Peyer's patch (tissue), 4 donors: ENCODE measurements around the gene ANKRD11. TPM values are rescaled to one million over a fixed set of nuclear protein-coding genes. Genes with fewer than 3 reads are reported as not detected.
A peak's percentile ranks its signal among the peaks of the same experiment; 100 is the strongest.

Experiments used
- DNase-seq, 3 donors: peaks; one replicate each; pipeline ENCODE4 v3.0.0-alpha.2; 2017 to 2019
- H3K27ac ChIP-seq, 4 donors: fragments of 200-600 bp; sonication (generic); one replicate each; pipeline ENCODE4 v1.5.1; 2016 to 2019
- H3K27me3 ChIP-seq, 2 donors: fragments of 200-600 bp; sonication (generic); one replicate each; pipeline ENCODE4 v1.5.1; 2019
- H3K36me3 ChIP-seq, 3 donors: fragments of 200-600 bp; sonication (generic); one replicate each; pipeline ENCODE4 v1.5.1; 2016 to 2019
- H3K4me1 ChIP-seq, 4 donors: fragments of 200-600 bp; sonication (generic); one replicate each; pipeline ENCODE4 v1.5.1; 2016 to 2019
- H3K4me3 ChIP-seq, 4 donors: fragments of 200-600 bp; sonication (generic); 1 replicate in 3 of 4; 2 replicates in 1 of 4; pipeline ENCODE4 v1.5.1; 2016 to 2019; ENCODE audit warnings: mild to moderate bottlenecking in 1 of 4
- H3K9me3 ChIP-seq, 4 donors: fragments of 200-600 bp; sonication (generic); one replicate each; pipeline ENCODE4 v1.5.1; 2016 to 2019; ENCODE audit warnings: mild to moderate bottlenecking in 1 of 4
- CTCF ChIP-seq, 6 experiments: fragments of 450-650 bp in 4 of 6; fragments of 200-600 bp in 2 of 6; sonication (generic) in 1 of 6; IDR thresholded peaks; one replicate each; pipeline ENCODE4 v1.5.1; 2017 to 2019; ENCODE audit warnings: antibody characterized with exemption in 6 of 6, mild to moderate bottlenecking in 3 of 6, moderate library complexity in 1 of 6
- POLR2A ChIP-seq, 2 donors: fragments of 450-650 bp; IDR thresholded peaks; one replicate each; pipeline ENCODE4 v1.5.1; 2017; ENCODE audit warnings: antibody characterized with exemption in 2 of 2, mild to moderate bottlenecking in 2 of 2, moderate library complexity in 2 of 2
- total RNA-seq, 4 donors: library from RNA; depleted of rRNA; stranded (reverse); fragments of >200 nt; gene quantifications; one replicate each; pipeline ENCODE4 v1.1.0, GENCODE V29; 2016

ANKRD11 gene
- total RNA-seq, 4 donors from 2014 or later, result 177 to 227 (median 211) TPM

GRCh38 chr16:89476379-89476778 is 14.0 kb downstream of the ANKRD11 start:
- Histone ChIP-seq H3K4me1 (peaks cover 3 to 81% (median 32%) of the 10 kb centered on the region in 4 donors), H3K4me3 (no peak overlapping the region), H3K27ac (peak overlapping the region in 2 of 4 donors; percentile 42 to 65), H3K27me3 (no peaks in the 10 kb centered on the region), H3K9me3 (no peaks in the 10 kb centered on the region), H3K36me3 (no peaks in the 10 kb centered on the region)
- no peak for TF ChIP-seq CTCF (IDR thresholded peaks at IDR 0.05)
- no peak for TF ChIP-seq POLR2A (IDR thresholded peaks at IDR 0.05)
- DNase-seq, result peak in 1 of 3 donors; percentile 37

GRCh38 chr16:89475144-89475543 is 15.2 kb downstream of the ANKRD11 start:
- H3K9me3 ChIP-seq, result no peaks in the 10 kb centered on the region
- no peak overlapping the region for H3K27ac ChIP-seq
- TF ChIP-seq CTCF (IDR thresholded peaks at IDR 0.05), result no peak
- TF ChIP-seq POLR2A (IDR thresholded peaks at IDR 0.05), result no peak
- H3K4me1 ChIP-seq, result peaks cover 3 to 81% (median 35%) of the 10 kb centered on the region in 4 donors
- H3K36me3 ChIP-seq, result no peaks in the 10 kb centered on the region
- DNase-seq, result no peak
- H3K4me3 ChIP-seq, result no peak overlapping the region
- H3K27me3 ChIP-seq, result no peaks in the 10 kb centered on the region

- Histone ChIP-seq H3K27me3 (no peaks in the 10 kb centered on the region), H3K4me1 (peaks cover 3 to 83% (median 35%) of the 10 kb centered on the region in 4 donors), H3K27ac (peak overlapping the region in 1 of 4 donors; percentile 66), H3K9me3 (no peaks in the 10 kb centered on the region), H3K4me3 (no peak overlapping the region), H3K36me3 (no peaks in the 10 kb centered on the region)
- TF ChIP-seq CTCF (IDR thresholded peaks at IDR 0.05) (no peak), POLR2A (IDR thresholded peaks at IDR 0.05) (no peak)
- DNase-seq, result no peak
Measured at GRCh38 chr16:89473791-89474414, 16.5 kb downstream of the ANKRD11 start.

- no peaks in the 10 kb centered on the region for H3K27me3 ChIP-seq
- no peak for DNase-seq
- H3K36me3 ChIP-seq, result no peaks in the 10 kb centered on the region
- peaks cover 3 to 83% (median 33%) of the 10 kb centered on the region in 4 donors for H3K4me1 ChIP-seq
- peak overlapping the region in 3 of 4 donors; percentile 2 to 66 (median 22) for H3K27ac ChIP-seq
- H3K9me3 ChIP-seq, result no peaks in the 10 kb centered on the region
- H3K4me3 ChIP-seq, result no peak overlapping the region
- TF ChIP-seq CTCF (IDR thresholded peaks at IDR 0.05) (no peak), POLR2A (IDR thresholded peaks at IDR 0.05) (no peak)
Measured at GRCh38 chr16:89473136-89473712, 17.1 kb downstream of the ANKRD11 start.

GRCh38 chr16:89472711-89473075 is 17.7 kb downstream of the ANKRD11 start:
- Histone ChIP-seq H3K27me3 (no peaks in the 10 kb centered on the region), H3K27ac (peak overlapping the region in 3 of 4 donors; percentile 2 to 66 (median 22)), H3K4me3 (no peak overlapping the region), H3K4me1 (peaks cover 3 to 83% (median 28%) of the 10 kb centered on the region in 4 donors), H3K36me3 (no peaks in the 10 kb centered on the region), H3K9me3 (no peaks in the 10 kb centered on the region)
- TF ChIP-seq CTCF (IDR thresholded peaks at IDR 0.05) (no peak), POLR2A (IDR thresholded peaks at IDR 0.05) (peak in 1 of 2 donors; percentile 5)
- DNase-seq, result no peak
